Colon (tissue), 2 donors: Measurements from ENCODE around the gene ATP8B2.
"Not testable (repeated sequence)": the region's sequence is repeated elsewhere in the genome, so short reads cannot be mapped to it uniquely, and the experiment has no call there.

Experiments used
- FAIRE-seq: peaks from 2 replicates; lab custom pipeline; 2012; peaks lifted over from hg19 to GRCh38; lab: Jason Lieb, UNC
- donor health status: control.
- donor health status: control.

The ATP8B2 gene, protein sequence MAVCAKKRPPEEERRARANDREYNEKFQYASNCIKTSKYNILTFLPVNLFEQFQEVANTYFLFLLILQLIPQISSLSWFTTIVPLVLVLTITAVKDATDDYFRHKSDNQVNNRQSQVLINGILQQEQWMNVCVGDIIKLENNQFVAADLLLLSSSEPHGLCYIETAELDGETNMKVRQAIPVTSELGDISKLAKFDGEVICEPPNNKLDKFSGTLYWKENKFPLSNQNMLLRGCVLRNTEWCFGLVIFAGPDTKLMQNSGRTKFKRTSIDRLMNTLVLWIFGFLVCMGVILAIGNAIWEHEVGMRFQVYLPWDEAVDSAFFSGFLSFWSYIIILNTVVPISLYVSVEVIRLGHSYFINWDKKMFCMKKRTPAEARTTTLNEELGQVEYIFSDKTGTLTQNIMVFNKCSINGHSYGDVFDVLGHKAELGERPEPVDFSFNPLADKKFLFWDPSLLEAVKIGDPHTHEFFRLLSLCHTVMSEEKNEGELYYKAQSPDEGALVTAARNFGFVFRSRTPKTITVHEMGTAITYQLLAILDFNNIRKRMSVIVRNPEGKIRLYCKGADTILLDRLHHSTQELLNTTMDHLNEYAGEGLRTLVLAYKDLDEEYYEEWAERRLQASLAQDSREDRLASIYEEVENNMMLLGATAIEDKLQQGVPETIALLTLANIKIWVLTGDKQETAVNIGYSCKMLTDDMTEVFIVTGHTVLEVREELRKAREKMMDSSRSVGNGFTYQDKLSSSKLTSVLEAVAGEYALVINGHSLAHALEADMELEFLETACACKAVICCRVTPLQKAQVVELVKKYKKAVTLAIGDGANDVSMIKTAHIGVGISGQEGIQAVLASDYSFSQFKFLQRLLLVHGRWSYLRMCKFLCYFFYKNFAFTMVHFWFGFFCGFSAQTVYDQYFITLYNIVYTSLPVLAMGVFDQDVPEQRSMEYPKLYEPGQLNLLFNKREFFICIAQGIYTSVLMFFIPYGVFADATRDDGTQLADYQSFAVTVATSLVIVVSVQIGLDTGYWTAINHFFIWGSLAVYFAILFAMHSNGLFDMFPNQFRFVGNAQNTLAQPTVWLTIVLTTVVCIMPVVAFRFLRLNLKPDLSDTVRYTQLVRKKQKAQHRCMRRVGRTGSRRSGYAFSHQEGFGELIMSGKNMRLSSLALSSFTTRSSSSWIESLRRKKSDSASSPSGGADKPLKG

GRCh38 chr1:154324669-154325582 lies at the start of gene ATP8B2:
Gene ATP8B2 (plus strand): TSS chr1:154325525. CDS start chr1:154328142, 2,617 bp downstream.
- FAIRE-seq = no peak

DNA sequence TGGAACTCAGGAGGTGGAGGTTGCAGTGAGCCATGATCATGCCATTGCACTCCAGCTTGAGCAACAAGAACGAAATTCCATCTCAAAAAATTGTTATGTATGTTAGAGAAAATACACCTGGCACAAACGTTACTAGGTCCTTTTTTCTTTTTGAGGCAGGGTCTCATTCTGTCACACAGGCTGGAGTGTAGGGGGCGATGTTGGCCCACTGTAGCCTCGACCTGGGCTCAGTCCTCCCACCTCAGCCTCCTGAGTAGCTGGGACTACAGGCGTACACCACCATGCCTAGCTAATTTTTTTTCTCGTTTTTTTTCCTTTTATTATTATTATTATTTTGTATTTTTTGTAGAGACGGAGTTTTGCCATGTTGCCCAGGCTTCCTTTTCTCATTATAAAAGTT lies 48.5 kb upstream of the ATP8B2 start:
- no peak for FAIRE-seq

GRCh38 chr1:154287591-154287990 lies 37.7 kb upstream of the ATP8B2 start:
- not testable (repeated sequence) for FAIRE-seq

DNA sequence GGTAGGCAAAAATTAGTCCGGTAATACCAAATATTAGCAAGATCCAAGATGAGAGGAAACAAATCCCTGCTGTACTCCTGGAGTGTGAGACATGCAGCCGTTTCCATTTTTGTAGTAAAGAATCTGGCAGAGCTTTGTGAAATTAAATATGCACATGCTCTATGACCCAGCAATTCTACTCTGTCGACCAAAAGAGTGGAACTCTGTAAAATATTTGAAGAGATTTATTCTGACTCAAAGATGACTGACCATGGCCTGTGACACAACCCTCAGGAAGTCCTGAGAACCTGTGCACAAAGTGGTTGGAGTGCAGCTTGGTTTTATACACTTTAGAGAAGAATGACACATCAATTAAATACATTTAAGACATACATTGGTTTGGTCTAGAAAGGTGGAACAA lies 36.7 kb upstream of the ATP8B2 start:
- no peak for FAIRE-seq

- no peak for FAIRE-seq
Observed at GRCh38 chr1:154290921-154291320, 34.4 kb upstream of the ATP8B2 start.

DNA sequence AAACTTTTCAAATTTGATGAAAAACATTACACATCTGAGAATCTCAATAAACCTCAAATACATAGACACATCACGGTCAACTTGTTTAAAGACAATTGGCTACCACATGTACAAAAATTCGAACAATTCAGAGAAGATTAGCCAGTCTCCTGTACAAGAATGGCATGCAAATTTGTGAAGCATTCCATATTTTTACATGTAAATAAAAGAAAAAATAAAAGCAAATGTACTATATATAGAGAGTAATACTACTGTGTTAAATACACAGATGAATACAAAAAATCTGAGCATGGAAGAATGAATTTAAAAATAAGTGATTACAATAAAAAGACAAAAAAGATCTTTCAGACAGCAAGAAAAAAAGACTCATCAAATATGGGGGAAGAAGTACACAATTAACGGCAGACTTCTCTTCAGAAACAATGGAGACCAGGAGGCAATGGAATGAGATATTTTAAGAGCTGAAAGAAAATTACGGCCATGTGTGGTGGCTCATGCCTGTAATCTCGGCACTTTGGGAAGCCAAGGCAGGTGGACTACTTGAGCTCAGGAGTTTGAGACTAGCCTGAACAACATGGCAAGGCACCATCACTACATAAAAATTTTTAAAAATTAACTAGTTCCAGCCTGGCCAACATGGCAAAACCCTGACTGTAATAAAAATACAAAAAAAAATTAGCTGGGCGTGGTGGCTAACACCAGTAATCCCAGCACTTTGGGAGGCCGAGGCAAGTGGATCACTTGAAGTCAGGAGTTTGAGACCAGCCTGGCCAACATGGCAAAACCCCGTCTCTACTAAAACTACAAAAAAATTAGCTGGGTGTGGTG lies 29.7 kb upstream of the ATP8B2 start:
- FAIRE-seq = no peak

GRCh38 chr1:154301582-154301981 lies 23.7 kb upstream of the ATP8B2 start:
- FAIRE-seq = no peak

DNA sequence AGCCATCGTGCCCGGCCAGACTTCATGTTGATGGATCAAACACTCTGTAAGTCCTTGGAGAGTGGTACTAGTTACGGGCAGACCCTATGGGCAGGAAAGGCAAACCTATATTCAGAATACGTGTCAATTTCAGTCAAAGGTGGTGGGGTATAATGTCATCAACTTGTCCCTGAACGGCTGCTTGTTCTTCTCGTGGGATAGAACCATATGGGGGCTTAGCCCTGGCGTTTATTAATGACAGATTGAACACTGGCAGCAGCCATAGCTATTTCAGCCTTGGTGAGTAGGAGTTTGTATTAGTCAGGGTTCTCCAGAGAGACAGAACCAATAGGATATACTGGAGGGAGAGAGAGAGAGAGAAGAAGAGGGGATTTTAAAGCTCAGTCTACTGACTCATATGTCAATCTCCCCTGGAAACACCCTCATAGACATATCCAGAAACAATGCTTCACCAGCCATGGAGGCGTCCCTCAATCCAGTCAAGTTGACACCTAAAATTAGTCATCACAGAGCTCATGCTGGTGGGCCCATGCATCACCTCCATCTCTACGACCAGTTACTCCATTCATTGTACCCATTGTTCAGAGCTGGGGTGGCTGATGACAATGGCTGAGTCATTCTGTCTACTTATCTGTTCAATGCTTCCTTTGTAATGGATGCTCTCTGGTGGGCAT lies 20.5 kb upstream of the ATP8B2 start:
- FAIRE-seq = no peak

GRCh38 chr1:154306151-154306550 lies 19.2 kb upstream of the ATP8B2 start:
- FAIRE-seq = no peak

DNA sequence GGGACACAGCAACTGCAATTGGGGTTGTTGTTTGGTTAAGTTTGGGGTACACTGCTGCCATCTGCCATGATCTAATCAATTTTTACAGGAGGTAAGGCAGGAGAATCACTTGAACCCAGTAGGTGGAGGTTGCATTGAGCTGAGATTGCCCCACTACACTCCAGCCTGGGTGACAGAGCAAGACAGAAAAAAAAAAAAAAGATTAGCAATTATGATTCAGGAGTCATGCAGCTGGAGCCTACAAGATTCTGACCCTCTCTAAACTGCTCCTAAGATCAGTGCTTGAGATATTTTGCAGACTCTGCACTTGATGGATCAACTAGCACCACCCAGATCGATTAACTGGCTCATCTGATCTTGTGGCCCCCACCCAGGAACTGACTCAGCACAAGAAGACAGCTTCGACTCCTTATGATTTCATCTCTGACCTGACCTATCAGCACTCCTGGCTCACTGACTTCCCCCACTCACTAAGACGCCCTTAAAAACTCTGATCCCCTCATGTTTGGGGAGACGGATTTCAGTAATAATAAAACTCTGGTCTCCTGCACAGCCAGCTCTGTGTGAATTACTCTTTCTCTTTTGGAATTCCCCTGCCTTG lies 17.6 kb upstream of the ATP8B2 start:
- FAIRE-seq = not testable (repeated sequence)

DNA sequence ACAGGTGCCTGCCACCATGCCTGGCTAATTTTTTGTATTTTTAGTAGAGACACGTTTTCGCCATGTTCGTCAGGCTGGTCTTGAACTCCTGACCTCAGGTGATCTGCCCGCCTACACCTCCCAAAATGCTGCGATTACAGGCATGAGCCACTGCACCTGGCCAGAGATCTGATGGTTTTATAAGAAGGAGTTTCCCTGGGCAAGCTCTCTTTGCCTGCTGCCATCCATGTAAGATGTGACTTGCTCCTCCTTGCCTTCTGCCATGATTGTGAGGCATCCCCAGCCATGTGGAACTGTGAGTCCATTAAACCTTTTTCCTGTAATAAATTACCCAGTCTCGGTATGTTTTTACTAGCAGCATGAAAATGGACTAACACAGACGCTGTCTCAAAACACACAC lies 16.2 kb upstream of the ATP8B2 start:
- not testable (repeated sequence) for FAIRE-seq

GRCh38 chr1:154312229-154313065 lies 12.9 kb upstream of the ATP8B2 start:
- not testable (repeated sequence) for FAIRE-seq

GRCh38 chr1:154313066-154313356 lies 12.3 kb upstream of the ATP8B2 start:
- no peak for FAIRE-seq

DNA sequence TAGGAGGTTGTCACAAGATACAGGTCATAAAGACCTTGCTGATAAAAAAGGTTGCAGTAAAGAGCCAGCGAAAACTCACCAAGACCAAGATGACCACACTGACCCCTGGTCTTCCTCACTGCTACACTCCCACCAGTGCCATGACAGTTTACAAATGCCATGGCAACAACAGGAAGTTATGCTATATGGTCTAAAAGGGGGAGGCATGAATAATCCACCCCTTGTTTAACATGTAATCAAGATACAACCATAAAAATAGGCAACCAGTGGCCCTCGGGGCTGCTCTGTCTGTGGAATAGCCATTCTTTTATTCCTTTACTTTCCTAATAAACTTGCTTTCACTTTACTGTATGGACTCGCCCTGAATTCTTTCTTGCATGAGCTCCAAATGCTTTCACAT lies 11.1 kb upstream of the ATP8B2 start:
- not testable (repeated sequence) for FAIRE-seq

DNA sequence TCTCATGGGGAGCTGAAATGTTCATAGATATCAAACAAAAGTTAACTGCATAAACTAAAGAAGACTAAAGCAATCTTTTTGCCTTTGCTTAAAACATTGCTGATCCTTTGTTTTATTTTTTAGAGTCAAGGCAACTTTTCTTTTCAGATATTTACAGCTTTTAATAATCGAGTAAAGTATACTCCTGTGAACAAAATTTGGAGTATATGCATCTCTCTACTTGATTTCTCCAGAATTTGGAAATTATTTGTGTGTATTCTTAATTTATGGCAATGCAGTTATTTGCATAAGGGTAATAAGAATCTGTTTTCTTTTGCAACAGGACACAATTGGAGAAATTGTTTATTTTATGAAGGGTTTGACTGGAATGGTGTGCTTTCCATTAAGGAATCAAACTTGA lies 8.6 kb upstream of the ATP8B2 start:
- no peak for FAIRE-seq

GRCh38 chr1:154318386-154318785 lies 6.9 kb upstream of the ATP8B2 start:
- no peak for FAIRE-seq

DNA sequence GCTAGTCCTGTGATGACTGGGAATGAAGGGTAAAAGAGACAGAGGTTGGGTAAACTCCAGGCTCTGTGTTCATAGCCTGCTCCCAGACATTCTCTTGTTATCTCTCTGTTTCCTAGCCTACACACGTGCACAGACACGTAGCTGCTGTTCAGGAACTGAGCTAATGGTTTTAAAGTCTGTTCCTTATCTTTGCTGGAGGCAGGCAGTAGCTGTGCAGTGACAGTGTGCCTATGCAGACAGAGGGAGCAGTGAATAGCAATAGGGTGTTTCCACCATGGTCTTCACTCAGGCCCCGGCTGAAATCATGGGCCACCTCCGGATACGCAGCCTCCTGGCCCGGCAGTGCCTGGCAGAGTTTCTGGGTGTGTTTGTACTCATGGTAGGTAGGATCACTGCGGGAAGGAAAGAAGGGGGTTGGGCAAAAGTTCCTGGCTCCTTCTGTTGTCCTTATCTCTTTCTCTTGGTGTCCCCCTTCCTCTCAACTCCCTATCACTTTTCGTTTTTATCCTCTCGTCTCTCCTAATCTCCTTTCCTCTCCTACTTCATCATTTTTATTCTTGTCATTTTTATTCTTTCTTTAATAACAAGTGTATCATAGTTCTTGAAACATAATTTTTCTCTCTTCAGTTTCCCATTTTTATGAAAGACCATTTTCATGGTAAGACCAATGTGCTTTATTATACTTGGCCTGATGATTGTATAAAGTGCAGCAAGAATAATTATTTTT lies 4.3 kb upstream of the ATP8B2 start, which contains the start of gene AQP10:
TSS of gene AQP10 (plus strand) at position 212 of the 727 bp plus-strand sequence. CDS start at position 275, 63 bp downstream.
- no peak for FAIRE-seq

- FAIRE-seq = not testable (repeated sequence)
Observed at GRCh38 chr1:154321609-154321934, 3.8 kb upstream of the ATP8B2 start.
